IMR-90 (cell line): Measurements from ENCODE around the gene CTRB1. TPM values are rescaled to one million over a fixed set of nuclear protein-coding genes. Genes with fewer than 3 reads are reported as not detected.

Source experiments
- ATAC-seq: fragments of 200-7000 bp; cut with Tn5 transposase; 2 replicates; pipeline ENCODE4 v1.9.1; 2020; ENCODE audit warnings: low read depth, mild to moderate bottlenecking, moderate library complexity
- BruUV-seq: library from RNA; stranded (reverse); fragments of 400-500 nt; replicated peaks from 2 replicates; lab custom pipeline; 2021; lab: Mats Ljungman, UMichigan
- CTCF ChIA-PET: fragments of 300-600 bp; formaldehyde crosslinking; extraction: SDS; loops from one replicate; lab custom pipeline; 2021; ENCODE audit warnings: antibody characterized with exemption; lab: Yijun Ruan, JAX
- POLR2A ChIA-PET: fragments of 300-600 bp; sonication (Branson Sonifier 250); formaldehyde crosslinking; loops from one replicate; lab custom pipeline; 2022; ENCODE audit warnings: antibody characterized with exemption; ENCODE audit not compliant: unreplicated experiment; lab: Charles Lee
- DNase-seq: peaks from one replicate; pipeline ENCODE4 v3.0.0; 2013
- H2AFZ ChIP-seq: replicated peaks from 2 replicates; pipeline ENCODE3; 2013; ENCODE audit warnings: low read length, mild to moderate bottlenecking; ENCODE audit not compliant: poor library complexity
- H2AK5ac ChIP-seq: 2 replicates; pipeline ENCODE4 v1.6.1; 2013; ENCODE audit warnings: low read depth, low read length, inconsistent platforms
- H2AK9ac ChIP-seq: replicated peaks from 2 replicates; pipeline ENCODE3; 2013; ENCODE audit warnings: mild to moderate bottlenecking, low read depth, low read length, moderate library complexity; ENCODE audit not compliant: poor library complexity
- H2BK120ac ChIP-seq: 2 replicates; pipeline ENCODE4 v1.6.1; 2013; ENCODE audit warnings: low read depth, low read length, inconsistent platforms
- H2BK15ac ChIP-seq: 3 replicates; pipeline ENCODE4 v1.6.1; 2013; ENCODE audit warnings: low read depth, low read length, inconsistent platforms
- H2BK20ac ChIP-seq: 2 replicates; pipeline ENCODE4 v1.6.1; 2013; ENCODE audit warnings: low read depth, mild to moderate bottlenecking, inconsistent platforms, low read length, moderate library complexity
- H2BK5ac ChIP-seq: 2 replicates; pipeline ENCODE4 v1.6.1; 2013; ENCODE audit warnings: mild to moderate bottlenecking, low read depth, low read length, inconsistent platforms; ENCODE audit not compliant: poor library complexity, severe bottlenecking
- H3K14ac ChIP-seq: replicated peaks from 2 replicates; pipeline ENCODE4 v1.6.1; 2013; ENCODE audit warnings: low read depth, low read length, inconsistent platforms
- H3K18ac ChIP-seq: 2 replicates; pipeline ENCODE4 v1.6.1; 2013; ENCODE audit warnings: low read depth, low read length, control low read depth
- H3K23ac ChIP-seq: 2 replicates; pipeline ENCODE4 v1.6.1; 2013; ENCODE audit warnings: low read depth, low read length, inconsistent platforms
- H3K27ac ChIP-seq: 2 replicates; pipeline ENCODE4 v1.5.1; 2013; ENCODE audit warnings: mild to moderate bottlenecking, control low read depth, low read length; ENCODE audit not compliant: insufficient read depth
- H3K27me3 ChIP-seq: 2 replicates; pipeline ENCODE4 v1.6.1; 2013; ENCODE audit warnings: low read length; ENCODE audit not compliant: control insufficient read depth, insufficient read depth
- H3K36me3 ChIP-seq: 2 replicates; pipeline ENCODE4 v1.6.1; 2013; ENCODE audit warnings: low read length, mixed read lengths; ENCODE audit not compliant: control insufficient read depth, insufficient read depth
- H3K4ac ChIP-seq: 2 replicates; pipeline ENCODE4 v1.6.1; 2013; ENCODE audit warnings: low read depth, low read length, inconsistent platforms
- H3K4me1 ChIP-seq: 2 replicates; pipeline ENCODE4 v1.6.1; 2013; ENCODE audit warnings: low read length, mixed read lengths; ENCODE audit not compliant: control insufficient read depth, insufficient read depth
- H3K4me2 ChIP-seq: 2 replicates; pipeline ENCODE4 v1.6.1; 2013; ENCODE audit warnings: low read depth, mild to moderate bottlenecking, control low read depth, low read length, moderate library complexity
- H3K4me3 ChIP-seq: 2 replicates; pipeline ENCODE4 v1.5.1; 2013; ENCODE audit warnings: low read depth, mild to moderate bottlenecking, control low read depth, low read length, moderate library complexity; ENCODE audit not compliant: insufficient read depth
- H3K56ac ChIP-seq: 2 replicates; pipeline ENCODE4 v1.6.1; 2013; ENCODE audit warnings: low read length, inconsistent platforms; ENCODE audit not compliant: insufficient read depth; ENCODE audit errors: extremely low read depth
- H3K79me1 ChIP-seq, 2 experiments: 2 replicates each; pipeline ENCODE4 v1.6.1; 2013; ENCODE audit warnings: low read length in 2 of 2, inconsistent platforms in 1 of 2, low read depth in 1 of 2
- H3K9ac ChIP-seq: 2 replicates; pipeline ENCODE4 v1.6.1; 2013; ENCODE audit warnings: low read depth, low read length, control low read depth
- H3K9me1 ChIP-seq: 2 replicates; pipeline ENCODE4 v1.6.1; 2013; ENCODE audit warnings: low read length, inconsistent platforms; ENCODE audit not compliant: insufficient read depth
- H3K9me3 ChIP-seq: 2 replicates; pipeline ENCODE4 v1.6.1; 2013; ENCODE audit warnings: low read length; ENCODE audit not compliant: control insufficient read depth, insufficient read depth
- H4K20me1 ChIP-seq: 2 replicates; pipeline ENCODE4 v1.6.1; 2013; ENCODE audit warnings: low read length, inconsistent platforms; ENCODE audit not compliant: insufficient read depth
- H4K5ac ChIP-seq: 2 replicates; pipeline ENCODE4 v1.6.1; 2013; ENCODE audit warnings: mild to moderate bottlenecking, low read depth, low read length, control low read depth
- H4K8ac ChIP-seq, 2 experiments: 2 replicates each; pipeline ENCODE4 v1.6.1; 2013; ENCODE audit warnings: low read depth in 2 of 2, low read length in 2 of 2, control low read depth in 1 of 2, inconsistent platforms in 1 of 2
- H4K91ac ChIP-seq: 2 replicates; pipeline ENCODE4 v1.6.1; 2013; ENCODE audit warnings: low read depth, low read length, inconsistent platforms; ENCODE audit not compliant: insufficient read depth
- CEBPB ChIP-seq: IDR thresholded peaks from 2 replicates; pipeline ENCODE4 v1.6.1; 2012; ENCODE audit warnings: low read depth, low read length, improper control_type of control experiment
- CHD1 ChIP-seq: IDR thresholded peaks from 2 replicates; pipeline ENCODE4 v1.6.1; 2012; ENCODE audit warnings: low read depth, low read length, improper control_type of control experiment
- ELK1 ChIP-seq: fragments of 150-350 bp; IDR thresholded peaks from 2 replicates; pipeline ENCODE4 v1.6.1; 2016; ENCODE audit warnings: low read depth, mild to moderate bottlenecking, low read length, moderate library complexity, borderline replicate concordance
- MAFK ChIP-seq: IDR thresholded peaks from 2 replicates; pipeline ENCODE4 v1.6.1; 2012; ENCODE audit warnings: low read depth, low read length, improper control_type of control experiment
- MXI1 ChIP-seq: IDR thresholded peaks from 2 replicates; pipeline ENCODE4 v1.6.1; 2012; ENCODE audit warnings: low read depth, mild to moderate bottlenecking, low read length, moderate library complexity, borderline replicate concordance
- NFE2L2 ChIP-seq: fragments of 150-350 bp; IDR thresholded peaks from 2 replicates; pipeline ENCODE4 v1.6.1; 2016; ENCODE audit warnings: low read depth, mild to moderate bottlenecking, low read length
- POLR2A ChIP-seq: IDR thresholded peaks from 2 replicates; pipeline ENCODE4 v1.6.1; 2012; ENCODE audit warnings: mild to moderate bottlenecking, low read depth, low read length
- RCOR1 ChIP-seq: IDR thresholded peaks from 2 replicates; pipeline ENCODE4 v1.6.1; 2012; ENCODE audit warnings: mild to moderate bottlenecking, low read length, improper control_type of control experiment; ENCODE audit not compliant: insufficient replicate concordance
- USF2 ChIP-seq: fragments of 150-350 bp; IDR thresholded peaks from 2 replicates; pipeline ENCODE4 v1.6.1; 2017; ENCODE audit warnings: mild to moderate bottlenecking, antibody characterized with exemption, low read length, low read depth
- WGBS, 2 experiments: methylation state at CpG; one replicate each; pipeline versions ENCODE4 v1.1.5 to v1.1.7; 2013; ENCODE audit warnings: missing lambda C conversion rate in 2 of 2; ENCODE audit not compliant: insufficient read length in 1 of 2; ENCODE audit errors: extremely low coverage in 2 of 2; 5-methylcytosine and 5-hydroxymethylcytosine counted together
- dilution Hi-C: fragments of 300-500 bp; cut with HindIII; formaldehyde crosslinking; loops from one replicate; pipeline ENCODE4 v1.14.3; 2018; ENCODE audit warnings: low sequenced_read_pairs; ENCODE audit not compliant: unreplicated experiment
- in situ Hi-C: fragments of 300-500 bp; cut with MboI; formaldehyde crosslinking; loops from 3 replicates; pipeline ENCODE4 v1.14.3; 2019; ENCODE audit warnings: low sequenced_read_pairs, inconsistent platforms, mixed read lengths
- intact Hi-C: fragments of 100-400 bp; cut with micrococcal nuclease; formaldehyde crosslinking; loops from 2 replicates; pipeline ENCODE4 v1.10.0; 2022
- polyA plus RNA-seq, 3 experiments: library from polyadenylated mRNA; depleted of rRNA; stranded (reverse); fragments of >200 nt; gene quantifications; 2 replicates each; pipeline ENCODE4 v1.2.3, GENCODE V29; 2012; ENCODE audit warnings: low replicate concordance in 1 of 3
- total RNA-seq: library from RNA; depleted of rRNA; stranded (reverse); fragments of >200 nt; gene quantifications from 2 replicates; pipeline ENCODE4 v1.2.3, GENCODE V29; 2012

Gene CTRB1
- total and polyA plus RNA-seq, 2 of the 4 experiments (the other 2 are of a cell fraction) = not detected

DNA sequence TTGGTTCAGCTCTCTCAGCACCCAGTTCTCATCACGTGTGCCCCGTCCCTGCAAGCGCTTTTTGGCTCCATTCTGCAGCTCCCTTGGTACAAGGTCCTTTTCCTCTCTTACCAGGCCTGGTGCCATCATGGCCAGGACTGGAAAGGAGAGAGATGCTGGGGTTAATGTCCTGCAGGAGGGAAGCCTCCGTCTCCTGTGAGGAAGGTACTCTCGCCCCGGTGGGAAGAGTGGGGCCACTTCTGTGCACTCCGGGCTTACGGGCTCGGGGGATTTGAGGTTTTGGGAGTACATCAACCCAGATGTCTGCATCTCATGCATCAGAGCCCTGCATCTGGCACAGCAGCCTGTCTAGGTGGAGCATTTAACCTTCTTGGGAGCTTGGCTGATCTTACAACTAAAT lies 22.0 kb upstream of the CTRB1 start:
- H4K20me1 ChIP-seq = no peaks in the 10 kb centered on the region
- peaks cover 5% of the 10 kb centered on the region; the same call in 1 of the 2 replicates for H3K4me1 ChIP-seq
- CTCF ChIA-PET = no interaction called here
- in situ Hi-C loops = no loop called here
- DNase-seq (no peak), ATAC-seq (no peak)
- TF ChIP-seq MXI1 (no peak), MAFK (no peak), NFE2L2 (no peak), RCOR1 (no peak), ELK1 (no peak), CEBPB (no peak), CHD1 (no peak), USF2 (no peak), POLR2A (no peak)
- H3K18ac ChIP-seq = no peak overlapping the region
- H3K4me2 ChIP-seq = no peak overlapping the region
- H3K4me3 ChIP-seq = no peak overlapping the region
- no peak overlapping the region for H3K4ac ChIP-seq
- H4K8ac ChIP-seq = no peak overlapping the region
- H2BK15ac ChIP-seq = no peak overlapping the region
- WGBS, 2 experiments = no CpG with 5 or more reads among the region's 9 CpGs
- H2BK20ac ChIP-seq = no peak overlapping the region
- POLR2A ChIA-PET = no interaction called here
- H2AK5ac ChIP-seq = no peak overlapping the region
- no peak overlapping the region for H4K91ac ChIP-seq
- no peaks in the 10 kb centered on the region for H3K79me1 ChIP-seq
- H3K27me3 ChIP-seq = peaks cover 11% of the 10 kb centered on the region; the same call in 1 of the 2 replicates
- no peaks in the 10 kb centered on the region for H3K9me1 ChIP-seq
- no peak overlapping the region for H2AK9ac ChIP-seq
- no peak overlapping the region for H2BK120ac ChIP-seq
- H3K9me3 ChIP-seq = no peaks in the 10 kb centered on the region
- H3K14ac ChIP-seq = no peak overlapping the region
- H4K5ac ChIP-seq = no peak overlapping the region
- dilution Hi-C loops = no loop called here
- H3K9ac ChIP-seq = no peak overlapping the region
- no TSS peak for BruUV-seq
- intact Hi-C loops = loop anchor here (10.0 kb wide), 1 partner anchor 428 kb away; the partner anchor contains the start of gene ADAT1
- H2BK5ac ChIP-seq = no peak overlapping the region
- H3K23ac ChIP-seq = no peak overlapping the region
- H3K27ac ChIP-seq = no peak overlapping the region
- no peak overlapping the region for H2AFZ ChIP-seq
- no peak overlapping the region for H3K56ac ChIP-seq
- no peaks in the 10 kb centered on the region for H3K36me3 ChIP-seq
